NCI-H2029 treated with DMSO at 0.1 percent for 48 hours (cell line): Measurements from ENCODE around the gene PTGES2.

Source experiments
- DNase-seq: peaks from one replicate; lab custom pipeline; 2025; lab: John Stamatoyannopoulos, UW

Gene PTGES2

GRCh38 chr9:128103589-128103962, 24.0 kb downstream of the PTGES2 start:
- DNase-seq: peak; percentile 38

DNA sequence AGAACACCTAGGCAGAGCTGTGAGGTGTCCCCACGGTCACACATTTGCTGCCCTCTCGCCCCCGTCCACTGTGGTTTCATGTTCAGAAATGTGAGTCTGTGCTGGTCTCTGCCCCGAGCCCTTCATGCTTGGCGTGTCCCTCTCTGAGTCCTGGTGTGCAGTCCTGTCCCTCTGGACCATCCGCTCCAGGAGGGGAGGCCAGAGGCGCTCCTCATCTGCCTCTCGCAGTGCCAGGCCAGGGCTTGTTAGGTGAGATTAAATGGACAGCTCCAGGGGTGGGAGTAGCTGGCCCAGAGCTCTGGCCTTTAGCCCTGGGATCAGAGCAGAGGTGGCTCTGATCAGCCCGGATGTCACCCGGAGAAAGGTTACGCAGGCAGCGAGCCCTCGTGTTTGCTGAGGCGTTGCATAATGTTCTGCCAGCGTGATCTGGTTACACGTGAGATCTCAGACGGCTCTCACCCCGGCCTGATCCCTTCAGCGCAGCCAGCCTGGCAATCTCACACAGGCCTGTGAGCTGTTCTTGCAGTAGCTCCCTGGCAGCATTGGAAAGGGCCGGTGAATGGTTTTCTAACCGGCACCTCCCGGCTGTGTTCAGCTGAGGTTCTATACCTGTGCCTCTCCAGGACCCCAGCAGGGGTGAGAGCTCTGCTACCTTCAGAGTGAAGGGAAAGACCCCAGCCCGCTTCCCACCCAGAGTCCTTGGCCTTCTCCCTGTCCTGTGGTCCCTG, 24.5 kb downstream of the PTGES2 start:
- DNase-seq: peak; percentile 63

GRCh38 chr9:128102196-128102595, 25.3 kb downstream of the PTGES2 start:
- DNase-seq: no peak

DNA sequence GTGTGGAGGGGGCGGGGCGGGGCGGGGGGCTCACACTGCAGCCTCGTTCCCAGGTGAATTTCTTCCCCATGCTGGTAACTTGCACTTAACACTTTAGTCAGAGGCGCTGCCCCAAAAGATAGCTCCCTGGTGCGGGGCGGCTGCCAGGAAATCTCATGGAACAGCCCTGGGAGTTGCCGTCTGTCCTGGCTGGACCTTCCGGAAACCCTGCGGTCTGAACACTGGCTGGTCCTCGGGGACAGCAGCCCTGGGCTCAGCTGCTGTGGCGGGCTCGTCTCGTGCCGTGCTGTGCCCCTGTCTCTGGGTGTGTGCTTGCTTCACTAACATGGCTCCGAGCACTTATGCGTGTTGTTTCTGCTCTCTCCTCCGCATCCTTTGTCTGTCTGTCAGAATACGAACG, 25.8 kb downstream of the PTGES2 start:
- no peak for DNase-seq

DNA sequence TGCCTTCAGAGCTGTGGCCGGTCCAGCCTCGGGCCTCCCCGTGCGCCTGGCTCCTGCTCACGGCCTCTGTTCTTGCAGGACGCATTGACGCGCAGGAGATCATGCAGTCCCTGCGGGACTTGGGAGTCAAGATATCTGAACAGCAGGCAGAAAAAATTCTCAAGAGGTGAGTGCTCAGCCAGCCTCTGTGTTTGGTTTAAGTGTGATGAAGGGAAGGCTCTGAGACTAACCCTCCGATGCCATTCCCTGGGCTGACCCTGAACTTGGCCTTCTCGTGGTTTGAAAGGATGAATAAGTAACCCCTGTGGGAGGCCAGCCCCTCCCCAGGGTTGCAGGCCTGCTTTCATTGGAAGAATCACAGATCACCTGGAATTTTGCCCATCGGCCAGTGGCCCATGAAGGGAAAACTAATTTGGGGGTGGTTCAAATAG, 26.3 kb downstream of the PTGES2 start:
- no peak for DNase-seq

DNA sequence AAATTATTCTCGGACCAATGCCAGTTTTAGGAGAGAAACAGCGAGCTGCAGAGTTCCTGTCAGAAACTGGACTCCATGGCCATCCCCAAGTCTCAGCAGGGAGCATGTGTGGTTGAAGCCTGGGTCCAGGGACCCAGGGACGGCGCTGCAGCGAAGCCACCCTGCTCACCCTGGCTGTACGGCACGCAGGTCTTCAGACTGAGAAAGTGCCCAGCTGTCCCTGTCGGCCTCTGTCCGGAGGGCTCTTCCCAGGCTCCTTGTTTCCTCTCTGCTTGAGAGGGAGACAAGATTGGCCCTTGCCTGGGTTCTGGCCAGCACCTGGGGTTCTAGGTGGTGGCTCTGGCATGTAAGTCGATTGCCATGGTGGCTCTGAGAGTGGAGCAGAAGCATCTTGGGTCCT, 26.9 kb downstream of the PTGES2 start:
- DNase-seq: no peak

GRCh38 chr9:128099932-128100491, 27.5 kb downstream of the PTGES2 start:
- no peak for DNase-seq

DNA sequence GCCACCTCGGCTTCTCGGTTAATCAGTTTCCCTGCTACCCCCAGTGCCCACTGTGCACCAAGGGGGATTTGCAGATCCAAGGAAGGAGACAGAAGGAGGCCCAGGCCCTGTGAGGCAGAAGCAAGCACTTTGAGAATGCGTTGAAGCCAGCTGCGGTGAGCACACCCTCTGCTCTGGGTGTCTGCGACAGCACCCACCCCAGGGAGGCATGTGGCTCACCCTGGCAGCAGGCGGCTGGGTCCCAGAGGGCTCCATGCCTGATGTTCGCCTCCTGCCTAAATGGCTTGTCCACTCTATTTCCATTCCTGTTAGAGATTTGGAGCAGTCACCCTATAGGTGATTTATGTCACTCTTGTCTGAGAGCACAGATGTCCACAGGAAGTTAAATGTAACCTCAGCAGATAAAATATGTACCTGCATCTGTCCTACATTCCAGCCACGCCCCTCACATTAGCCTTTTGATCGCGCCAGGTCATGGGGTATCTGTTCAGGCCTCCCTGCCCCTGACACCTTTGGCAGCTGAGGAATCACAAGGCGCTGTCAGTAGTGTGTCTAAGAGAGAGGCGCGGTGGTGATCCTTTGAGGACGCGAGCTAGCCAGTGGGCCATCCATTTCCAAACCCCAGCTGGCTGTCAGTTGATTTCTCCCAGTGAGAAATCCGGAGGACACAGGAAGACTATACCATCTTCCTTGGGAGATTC, 28.1 kb downstream of the PTGES2 start:
- DNase-seq: no peak

DNA sequence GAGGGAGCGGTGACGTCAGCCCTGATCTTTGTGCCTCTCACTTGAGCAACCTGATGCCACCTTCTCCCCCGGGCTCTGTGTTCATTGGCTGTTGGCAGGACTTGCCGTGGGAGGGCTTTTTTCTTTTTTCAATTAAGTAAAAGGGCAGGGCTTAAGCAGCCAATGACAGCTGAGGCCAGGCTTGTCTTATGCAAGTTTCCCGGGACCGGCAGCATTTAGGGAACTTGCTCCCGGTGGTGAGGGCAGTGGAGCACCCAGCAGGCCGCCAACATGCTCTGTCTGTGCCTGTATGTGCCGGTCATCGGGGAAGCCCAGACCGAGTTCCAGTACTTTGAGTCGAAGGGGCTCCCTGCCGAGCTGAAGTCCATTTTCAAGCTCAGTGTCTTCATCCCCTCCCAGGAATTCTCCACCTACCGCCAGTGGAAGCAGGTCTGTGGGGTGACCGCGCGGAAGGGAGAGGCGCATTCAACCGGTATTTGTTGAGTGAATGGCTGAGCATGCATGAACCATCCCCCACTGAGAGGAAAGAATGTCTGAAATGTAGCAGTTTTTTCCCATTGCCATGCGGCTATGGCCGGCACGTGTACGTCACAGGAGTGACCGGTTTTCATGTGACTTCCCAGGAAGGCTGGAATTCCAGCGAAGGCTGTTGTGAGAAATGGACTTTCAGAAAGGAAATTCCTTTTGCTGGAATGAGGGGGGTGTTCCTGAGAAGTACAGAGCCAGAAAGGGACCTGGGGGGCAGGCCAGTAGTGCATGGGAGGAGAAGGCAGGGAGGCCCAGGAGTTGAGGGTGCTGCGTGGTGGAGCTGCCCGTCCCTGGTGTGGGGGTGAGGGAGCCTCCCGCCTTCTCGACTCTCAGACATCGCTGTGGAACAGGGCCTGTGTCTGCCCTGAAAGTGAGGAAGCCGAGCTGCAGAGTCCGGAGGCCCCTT, 29.0 kb downstream of the PTGES2 start:
- DNase-seq: peak; percentile 96

DNA sequence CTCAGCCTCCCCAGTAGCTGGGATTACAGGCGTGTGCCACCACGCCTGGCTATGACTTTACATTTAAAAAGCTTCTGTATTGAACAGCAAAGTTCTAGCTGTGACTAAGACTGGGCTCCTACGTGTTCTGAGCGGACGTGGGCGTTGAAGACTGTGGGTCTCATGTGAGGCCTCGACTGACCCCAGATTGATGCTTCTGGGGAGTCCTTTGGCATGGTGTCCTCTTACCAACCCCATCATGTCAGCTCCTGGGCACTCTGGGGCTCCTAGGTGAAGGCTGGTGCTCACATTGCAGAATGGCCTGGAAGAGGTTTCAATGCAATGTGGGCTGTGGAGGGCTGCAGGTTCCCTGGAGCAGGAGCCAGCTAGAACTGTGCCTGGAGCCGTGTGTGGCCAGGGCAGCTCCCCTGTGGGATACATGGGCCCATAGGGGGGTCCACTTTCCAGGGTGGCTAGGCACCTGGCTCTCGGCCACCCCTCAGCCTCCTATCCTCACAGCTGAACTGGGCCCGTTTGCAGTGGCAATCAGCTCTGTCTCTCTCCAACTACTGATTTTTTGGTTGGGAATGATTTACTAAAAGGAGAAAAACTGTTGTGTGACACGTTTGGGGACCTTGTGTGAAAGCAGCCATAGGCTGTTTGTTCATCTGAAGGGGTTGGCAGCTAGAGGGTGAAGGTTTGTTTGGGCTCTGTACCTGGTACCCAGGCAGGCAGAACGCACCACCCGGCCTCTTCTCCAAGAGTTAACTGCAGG, 29.8 kb downstream of the PTGES2 start:
- no peak for DNase-seq

GRCh38 chr9:128096616-128097536, 30.7 kb downstream of the PTGES2 start:
- DNase-seq: no peak

DNA sequence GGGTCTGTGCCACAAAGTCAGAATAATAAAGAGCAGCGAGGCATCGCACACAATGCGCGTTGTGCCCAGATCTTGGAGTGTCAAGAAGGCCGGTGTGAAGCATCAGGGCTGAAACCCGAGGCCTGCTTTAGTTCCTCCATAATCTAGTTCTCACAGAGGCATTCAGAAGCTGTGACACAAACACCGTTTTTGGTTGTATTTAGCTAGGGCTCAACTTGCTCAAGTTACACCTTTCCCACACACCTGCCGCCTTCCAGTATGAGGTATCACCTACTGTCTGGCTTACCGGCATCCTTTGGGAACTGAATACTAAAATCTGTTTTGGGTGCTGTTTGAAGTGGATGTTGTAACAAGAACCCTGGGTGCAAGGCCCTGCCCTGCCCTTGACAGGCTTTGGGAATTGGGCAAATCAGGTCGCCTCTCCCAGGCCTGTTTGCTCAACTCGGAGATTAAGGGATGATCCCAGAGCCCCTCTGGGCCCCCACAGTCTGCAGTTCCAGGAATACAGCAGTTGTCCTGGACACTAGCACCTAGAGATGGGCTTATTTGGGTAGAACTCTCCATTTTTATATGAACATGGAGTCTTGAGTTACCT, 32.5 kb downstream of the PTGES2 start:
- DNase-seq: no peak

- DNase-seq: peak; percentile 92
Observed at GRCh38 chr9:128094166-128094949, 33.2 kb downstream of the PTGES2 start.

- DNase-seq: no peak
Observed at GRCh38 chr9:128093011-128093410, 34.5 kb downstream of the PTGES2 start.

GRCh38 chr9:128092199-128092977, 35.1 kb downstream of the PTGES2 start:
- DNase-seq: no peak

GRCh38 chr9:128091571-128091970, 36.0 kb downstream of the PTGES2 start:
- DNase-seq: no peak

DNA sequence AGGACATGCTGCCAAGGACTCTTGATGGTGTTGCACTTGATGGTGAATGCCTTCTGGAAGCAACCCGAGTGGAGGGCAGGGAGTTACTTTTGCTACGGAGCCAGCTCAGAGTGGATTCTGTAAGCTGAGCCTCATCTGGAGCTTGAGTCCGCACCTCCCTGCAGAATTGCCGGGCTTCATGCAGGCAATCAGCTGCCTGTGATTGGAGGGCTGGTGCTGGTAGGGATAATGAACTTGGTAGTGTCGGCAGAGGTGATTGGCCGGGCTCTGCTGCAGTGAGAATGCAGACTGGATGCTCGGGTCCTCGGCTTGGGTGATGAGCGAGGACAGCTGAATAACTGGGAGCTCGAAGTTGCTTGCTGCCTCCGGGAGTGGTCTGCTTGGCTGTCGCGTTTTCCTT, 36.4 kb downstream of the PTGES2 start:
- peak; percentile 56 for DNase-seq

DNA sequence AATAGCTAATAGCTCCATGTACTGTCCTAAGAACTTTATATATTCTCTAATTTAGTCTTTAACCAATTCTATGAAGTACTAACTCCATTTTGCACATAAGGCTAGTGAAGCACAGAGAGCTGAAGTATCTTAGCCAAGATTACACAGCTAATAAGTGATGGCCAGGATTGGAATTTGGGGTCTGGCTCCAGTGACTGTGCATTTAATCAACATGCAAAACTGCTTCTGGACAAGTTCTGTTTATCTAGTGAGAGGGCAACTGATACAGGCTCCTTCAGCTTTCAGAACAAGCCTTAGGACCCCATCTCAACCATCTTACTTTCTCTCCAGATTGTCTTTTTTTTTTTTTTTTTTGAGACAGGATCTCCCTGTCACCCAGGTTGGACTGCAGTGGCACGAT, 38.2 kb downstream of the PTGES2 start:
- DNase-seq: no peak
